Skin of body (tissue), 2 donors: ENCODE data around the gene PLB1. TPM values are rescaled to one million over a fixed set of nuclear protein-coding genes. Genes with fewer than 3 reads are reported as not detected.

Experiments used
- DNase-seq: peaks from one replicate; lab custom pipeline; 2025; lab: John Stamatoyannopoulos, UW
- total RNA-seq: library from RNA; depleted of rRNA; stranded (reverse); fragments of >200 nt; gene quantifications from one replicate; pipeline ENCODE4 v1.2.3, GENCODE V29; 2014

Gene PLB1
- total RNA-seq, 1 donor from 2014 or later = 7.2 TPM

DNA sequence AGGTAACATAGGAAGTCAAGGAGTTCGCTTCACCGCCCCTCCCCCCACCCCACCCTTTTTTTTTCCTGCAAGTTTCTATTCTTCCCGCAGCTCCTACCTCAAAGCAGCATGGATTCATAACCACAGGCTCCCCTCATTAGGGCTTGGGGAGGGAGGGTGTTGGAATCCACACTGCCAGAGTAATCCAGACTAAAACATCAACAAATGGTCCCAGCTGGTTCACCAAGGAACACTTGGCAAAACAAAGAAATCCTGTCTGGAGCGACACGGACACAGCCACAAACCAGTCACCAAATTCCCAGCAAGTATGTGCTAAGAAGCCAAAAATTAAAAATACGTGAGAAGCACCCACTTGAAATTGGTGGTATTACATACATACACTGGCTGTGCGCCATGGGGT, 148.9 kb downstream of the PLB1 start:
- no peak for DNase-seq

DNA sequence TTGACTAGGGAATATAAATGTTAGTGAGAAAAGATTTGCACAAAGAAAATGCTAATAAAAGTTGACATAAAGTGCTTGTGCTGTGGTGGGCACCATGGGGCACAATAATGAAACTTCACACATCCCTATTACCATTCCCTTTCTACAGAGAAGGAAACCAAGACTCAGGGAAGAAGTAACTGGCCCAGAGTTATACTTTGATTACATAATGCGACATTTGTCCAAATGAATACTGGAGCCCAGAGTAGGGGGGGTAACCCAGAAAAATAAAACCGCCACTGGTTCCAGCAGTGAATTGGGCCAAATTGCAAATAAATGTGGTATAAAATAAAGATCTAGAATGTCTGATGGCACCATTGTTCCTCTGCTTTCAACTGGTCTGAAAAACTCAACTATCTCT, 149.7 kb downstream of the PLB1 start:
- DNase-seq = no peak

DNA sequence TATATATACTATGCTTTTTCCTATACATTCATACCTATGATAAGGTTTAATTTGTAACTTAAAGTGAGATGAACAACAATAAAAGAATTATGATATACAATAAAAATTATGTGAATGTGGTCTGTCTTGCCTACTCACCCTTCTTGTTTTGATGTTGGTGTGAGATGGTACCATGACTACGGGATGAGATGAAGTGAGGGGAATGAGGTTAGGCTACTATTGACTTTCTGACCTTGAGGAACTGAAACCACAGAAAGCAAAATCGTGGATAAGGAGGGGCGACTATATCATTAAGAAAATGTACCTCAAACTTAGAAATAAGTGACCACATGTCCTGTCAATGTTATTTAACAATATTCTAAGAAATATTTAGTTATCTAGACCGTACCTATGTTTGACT, 151.8 kb downstream of the PLB1 start:
- no peak for DNase-seq

DNA sequence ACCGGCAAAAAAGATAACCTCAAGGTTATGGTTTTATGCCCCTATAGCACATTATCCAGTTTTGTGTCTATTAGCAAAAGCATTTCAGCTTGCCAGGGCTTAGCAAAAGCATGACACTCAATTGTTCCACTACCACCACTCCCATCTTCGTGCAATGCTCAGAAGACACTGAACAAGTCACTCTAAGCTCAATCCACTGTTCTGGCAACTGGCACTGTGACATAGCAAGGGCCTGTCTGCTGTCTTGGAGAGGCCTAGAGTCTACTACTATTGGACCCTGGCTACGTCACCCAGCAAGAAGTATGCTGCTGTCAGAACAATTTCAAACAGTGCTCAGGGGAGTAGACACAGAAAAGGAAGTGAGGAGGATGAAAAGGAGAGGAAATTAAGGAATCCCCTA, 152.3 kb downstream of the PLB1 start:
- DNase-seq = peak; percentile 77

DNA sequence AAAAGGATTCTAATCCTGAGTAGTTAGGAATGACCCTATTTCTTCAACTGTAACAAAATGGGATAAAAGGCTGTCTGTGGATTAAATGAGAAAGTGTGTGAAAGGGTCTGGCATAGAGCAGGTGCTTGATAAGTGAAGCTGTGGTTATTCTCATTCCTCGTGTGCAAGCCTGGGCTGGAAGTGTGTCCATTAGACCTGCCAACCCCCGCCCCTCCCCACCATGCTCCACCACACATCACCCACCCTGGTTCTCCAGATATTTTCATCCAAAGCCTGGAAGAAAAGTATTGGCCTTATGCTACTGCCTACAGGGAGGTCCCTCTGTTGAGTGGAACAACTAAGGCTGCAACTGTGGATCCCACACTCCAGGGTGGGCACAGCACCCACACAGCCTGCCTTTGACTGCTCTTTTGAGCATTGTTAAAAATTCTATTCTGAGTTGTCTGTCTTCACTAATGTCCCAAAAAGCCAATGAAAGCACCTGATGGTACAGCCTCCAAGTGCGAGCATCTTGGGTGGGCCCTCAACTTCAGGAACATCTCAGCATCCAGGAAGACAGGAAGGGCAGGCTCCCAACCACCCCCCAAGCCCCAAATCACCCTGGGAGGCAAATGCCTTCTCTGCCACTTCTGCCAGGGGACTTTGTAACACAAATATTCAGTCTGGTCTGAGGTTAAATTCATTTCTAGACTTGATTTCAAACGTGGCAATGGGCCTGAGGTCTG, 153.0 kb downstream of the PLB1 start:
- DNase-seq = no peak

DNA sequence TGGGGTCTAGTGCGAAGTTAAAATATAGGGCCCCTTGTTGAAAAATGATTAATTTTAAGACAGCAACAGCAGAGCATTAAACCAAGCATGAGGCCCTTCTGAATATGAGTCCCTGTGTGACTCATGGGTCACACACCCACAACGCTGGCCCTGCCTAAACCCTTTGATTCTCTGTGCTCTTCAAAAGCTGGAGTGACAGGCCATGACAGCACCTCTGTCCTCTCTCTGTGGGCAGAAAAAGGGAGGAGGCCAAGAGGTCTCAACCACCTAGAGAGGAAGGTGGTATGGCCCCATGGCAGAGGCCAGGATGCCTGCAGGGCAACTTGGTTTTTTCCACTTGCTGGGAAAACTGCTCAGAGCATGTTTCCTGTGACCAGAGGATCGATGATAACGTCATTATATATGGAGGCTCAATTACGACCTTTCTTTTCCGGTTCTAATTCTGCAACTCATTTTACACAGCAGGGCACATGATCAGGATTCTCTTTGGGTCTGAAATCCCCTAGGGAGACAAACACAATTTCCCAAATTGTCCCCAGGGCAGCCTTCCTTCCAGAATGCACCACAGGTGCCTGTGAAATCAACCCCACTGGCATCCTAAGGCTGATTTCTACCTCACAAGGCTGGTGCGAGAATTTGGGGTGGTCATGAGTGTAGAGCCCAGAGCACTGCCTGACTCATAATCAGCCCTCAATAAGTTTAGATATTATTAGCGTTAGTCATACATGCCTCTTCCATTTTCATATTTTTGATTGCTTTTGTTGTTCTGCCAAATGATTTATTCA, 153.8 kb downstream of the PLB1 start:
- DNase-seq = no peak

DNA sequence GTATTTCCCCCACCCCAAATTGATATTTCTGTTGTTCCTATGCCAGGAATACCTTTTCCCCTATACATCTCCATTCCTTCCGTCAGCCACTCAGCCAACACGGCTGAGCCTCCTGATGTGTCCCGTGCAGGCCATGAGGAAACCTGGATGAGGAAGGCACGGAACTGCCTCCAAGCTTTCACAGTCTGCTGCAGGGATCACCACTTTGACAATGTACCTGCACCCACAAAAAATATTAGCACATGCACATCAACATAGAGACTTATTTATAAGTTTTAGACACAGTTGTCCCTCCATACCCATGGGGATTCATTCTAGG, 154.4 kb downstream of the PLB1 start:
- no peak for DNase-seq

DNA sequence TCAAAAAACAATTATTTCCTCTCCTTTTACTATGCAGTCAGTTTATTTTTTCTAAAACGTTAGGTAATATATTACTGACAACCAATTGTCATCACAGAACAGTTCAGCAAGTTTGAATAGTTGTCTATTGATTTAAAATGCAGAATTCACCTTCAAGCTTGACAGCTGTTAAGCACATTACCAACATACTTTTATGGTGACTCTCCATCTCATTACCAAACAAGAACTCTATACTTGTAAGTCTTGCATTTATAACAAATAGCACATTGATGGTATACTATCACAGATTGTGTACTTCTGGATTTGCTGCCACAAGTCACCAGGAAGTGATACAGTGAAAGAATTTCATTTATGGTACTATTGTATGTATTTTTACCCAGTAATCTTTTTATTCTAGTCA, 156.4 kb downstream of the PLB1 start:
- no peak for DNase-seq

DNA sequence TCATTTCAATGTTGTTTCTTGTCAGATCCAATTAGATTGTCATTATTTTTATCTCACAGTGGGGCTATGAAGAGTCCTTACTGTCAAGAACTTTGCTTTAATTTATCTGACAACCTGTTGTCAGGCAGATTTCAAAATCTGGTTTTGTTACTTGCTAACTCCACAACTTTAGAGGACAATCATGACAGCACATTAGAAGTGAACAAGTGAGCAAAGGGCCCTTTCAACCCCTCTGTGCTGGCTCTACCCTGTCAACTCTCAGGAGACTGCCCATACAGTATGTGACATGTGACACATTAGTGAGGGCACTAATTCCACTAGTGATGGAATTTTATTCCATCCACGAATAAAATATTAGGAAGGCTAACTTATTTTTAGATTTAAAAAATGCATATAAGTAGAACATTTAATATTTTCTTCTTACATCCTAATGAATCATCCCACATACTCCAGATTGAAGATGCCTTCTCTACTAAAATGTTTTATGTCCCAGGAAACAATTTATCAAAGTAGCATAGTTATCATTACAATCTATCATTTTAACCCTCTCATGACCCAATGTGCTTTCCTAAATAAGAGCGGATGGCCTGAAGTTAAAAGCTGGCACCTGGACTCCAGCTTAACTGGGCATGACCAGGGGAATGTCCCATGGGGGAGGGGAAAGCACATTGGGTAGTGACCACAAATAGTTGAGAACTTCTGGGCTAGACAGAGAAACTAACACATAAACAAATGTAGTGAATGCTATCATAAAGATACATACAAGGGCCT, 158.2 kb downstream of the PLB1 start:
- no peak for DNase-seq

DNA sequence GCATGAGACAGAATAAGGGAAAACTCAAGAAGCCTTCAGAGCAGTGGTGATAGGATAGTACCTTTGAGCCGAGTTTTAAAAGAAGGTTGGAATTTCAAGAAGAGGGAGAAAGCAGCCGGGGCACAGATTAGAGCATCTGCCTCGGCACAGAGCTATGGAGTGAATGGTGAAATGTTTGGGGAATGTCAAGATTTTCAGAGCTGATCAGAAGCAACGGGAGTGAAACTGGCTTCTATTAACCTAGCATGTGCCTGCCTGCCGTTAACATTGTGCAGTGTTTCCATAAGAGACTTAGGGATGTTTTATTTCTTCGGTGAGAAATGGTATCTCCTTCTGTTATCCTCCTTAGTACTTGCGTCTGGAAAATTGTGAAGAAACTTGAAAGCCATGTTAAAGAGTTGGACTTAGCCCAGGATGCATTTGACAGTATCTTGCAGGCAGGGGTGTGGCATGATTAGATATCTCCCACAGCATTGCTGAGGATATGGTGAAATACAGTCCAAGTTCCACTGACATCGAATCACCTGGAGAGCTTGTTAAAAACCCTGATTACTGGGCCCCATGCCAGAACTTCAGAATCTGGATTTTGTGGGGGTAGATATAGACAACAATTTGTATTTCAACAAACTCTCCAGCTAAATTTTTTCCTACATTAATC, 158.9 kb downstream of the PLB1 start:
- DNase-seq = no peak

DNA sequence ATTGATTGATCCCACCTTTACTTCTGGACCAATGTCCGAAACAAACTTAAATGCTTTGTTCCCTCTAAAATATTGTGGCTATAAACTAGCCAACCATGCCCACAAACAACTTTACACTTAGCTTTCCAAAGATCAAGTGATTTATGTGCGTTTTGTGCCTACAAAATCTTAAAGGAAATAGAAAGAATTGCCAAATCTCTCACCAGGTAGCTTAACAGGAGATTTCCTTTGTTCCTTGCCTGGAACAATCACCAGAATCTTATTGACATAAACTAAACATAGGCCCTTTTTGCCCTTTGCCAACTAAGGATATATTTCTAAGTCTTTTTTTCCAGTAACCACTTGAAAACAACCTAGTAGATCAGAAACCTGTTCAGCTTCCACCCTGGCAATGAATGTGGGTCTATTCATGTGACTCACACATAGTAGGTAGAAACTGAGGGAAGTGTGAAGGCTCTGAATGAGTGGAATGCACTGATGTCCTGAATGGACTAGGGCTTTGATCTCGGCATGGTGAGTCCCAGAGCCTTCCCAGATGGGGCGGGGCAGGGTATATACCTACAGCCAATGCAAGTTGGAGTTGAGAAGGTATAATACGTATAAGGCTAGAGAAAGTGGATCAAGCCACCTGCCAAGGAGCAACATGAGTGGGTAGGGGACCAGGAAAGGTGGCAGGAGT, 161.2 kb downstream of the PLB1 start:
- DNase-seq = no peak

DNA sequence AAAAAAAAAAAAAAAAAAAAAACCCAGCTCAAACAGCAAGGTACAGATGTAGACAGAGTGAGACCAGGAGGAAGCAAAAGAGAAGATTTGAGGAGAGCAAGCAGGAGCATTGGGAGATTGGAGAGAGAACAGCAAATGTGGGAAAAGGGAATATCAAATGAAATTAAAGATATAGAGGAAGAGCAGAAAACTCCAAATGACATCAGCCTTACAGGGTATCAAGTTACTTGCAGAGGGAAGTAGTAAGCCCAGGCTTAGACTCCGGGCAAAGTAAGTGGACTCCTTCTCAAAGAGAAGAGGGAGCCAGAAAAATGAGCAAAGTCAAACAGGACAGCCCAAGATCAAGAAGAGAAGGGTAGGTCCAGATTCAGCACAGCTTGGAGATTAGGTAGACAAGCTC, 162.5 kb downstream of the PLB1 start:
- DNase-seq = no peak

DNA sequence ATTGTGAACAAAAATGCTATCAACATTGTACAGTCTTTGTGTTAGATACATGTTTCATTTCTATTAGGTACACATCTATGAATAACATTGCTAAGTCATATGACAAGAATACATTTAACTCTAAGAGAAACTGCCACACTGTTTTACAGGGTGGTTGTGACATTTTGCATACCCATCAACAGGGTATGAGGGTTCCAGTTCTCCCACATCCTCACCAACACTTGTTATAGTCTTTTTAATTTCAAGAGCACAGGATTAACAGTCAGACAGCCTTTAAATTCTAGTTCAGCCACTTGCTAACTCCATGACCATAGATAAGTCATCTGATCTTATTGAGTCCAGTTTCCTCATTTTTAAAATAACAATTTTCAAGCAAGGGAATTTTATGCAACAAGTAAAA, 163.3 kb downstream of the PLB1 start:
- no peak for DNase-seq

DNA sequence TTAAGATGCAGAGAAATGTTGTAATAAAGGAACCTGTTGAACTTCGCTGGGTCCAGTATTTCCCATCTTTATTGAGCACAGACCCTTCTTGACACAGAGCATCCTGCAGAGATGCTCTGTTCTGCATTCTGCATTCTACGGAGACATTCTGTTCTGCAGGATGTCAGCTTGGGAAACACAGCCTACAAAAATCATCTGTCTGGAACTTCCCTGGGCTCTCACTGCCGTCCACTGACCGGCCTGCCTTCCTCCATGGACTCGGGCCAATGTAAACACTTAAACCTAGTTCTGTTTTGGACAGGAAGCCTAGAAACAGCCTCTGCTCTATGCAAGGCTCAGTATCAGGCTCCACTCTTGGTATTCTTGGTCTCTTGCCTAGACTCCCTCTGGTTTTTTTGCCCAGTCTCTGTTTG, 165.7 kb downstream of the PLB1 start:
- no peak for DNase-seq

DNA sequence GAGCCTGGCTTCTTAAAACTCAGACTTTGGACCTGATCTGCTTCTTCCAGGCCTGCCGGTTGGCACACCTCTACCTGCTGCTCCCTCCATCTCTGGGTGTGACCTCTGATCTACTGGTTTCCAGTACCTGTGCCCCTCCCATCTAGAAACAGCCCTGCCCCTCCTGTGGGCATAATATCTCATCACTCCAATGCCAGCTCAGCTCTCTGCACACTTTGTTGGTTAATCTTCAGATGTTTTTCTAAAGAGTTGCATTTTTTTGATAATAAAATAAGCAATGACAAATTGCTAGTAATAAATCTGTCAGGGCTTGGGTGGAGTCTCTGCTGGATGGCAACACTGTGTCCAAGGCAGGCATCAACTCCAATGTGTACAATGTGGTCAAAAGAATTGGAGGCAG, 166.2 kb downstream of the PLB1 start:
- DNase-seq = no peak

DNA sequence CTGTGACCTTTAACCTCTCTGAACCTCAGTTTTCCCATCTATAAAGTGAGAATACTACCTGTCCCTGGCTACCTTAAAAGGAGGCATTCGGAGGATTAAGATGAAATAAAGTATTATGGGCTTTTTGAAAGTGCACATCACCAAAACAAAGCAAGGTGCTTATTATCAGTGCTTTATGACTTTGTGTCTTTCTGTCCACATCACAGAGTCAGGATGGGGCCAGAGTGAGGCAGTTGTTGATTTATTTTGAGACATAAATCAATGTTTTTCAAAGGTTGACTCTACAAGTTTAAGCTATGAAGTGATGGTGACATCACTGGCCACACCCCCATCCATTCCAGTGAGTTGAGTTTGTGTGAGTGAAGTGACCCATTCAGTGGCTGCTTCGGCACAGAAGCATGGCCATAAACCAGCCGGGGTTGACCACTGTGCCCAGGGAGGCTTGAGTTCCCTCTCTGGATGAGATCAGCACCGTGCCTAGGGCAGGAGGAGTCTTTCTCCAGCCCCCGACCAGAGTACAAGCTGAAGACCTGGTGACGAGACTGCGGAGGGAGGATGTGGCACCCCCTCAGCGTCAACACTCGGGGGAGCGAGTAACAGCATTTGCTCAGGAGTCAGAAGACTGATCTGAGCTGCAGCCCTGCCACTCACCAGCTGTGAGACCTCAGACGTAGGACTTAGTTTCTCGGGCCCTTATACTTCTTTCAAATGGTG, 166.8 kb downstream of the PLB1 start:
- DNase-seq = no peak

DNA sequence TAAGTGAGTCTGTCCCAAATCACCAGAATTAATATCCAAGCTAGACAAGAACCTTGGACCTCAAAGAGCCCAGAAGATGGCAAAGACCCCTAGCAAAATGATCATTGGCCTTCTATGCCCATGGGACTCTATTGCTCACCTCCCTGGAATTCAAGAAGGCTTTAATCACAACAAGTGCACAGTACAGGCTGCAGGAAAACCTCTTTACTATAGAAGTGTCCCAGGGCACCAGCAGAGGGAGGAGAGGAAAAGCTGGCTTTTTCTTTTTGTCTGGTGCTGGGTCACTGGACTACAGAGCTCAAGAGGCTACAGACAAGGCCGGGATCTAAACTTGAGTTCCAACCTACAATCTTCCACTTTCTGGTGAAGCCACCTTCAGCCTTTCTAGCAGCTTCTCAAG, 167.5 kb downstream of the PLB1 start:
- DNase-seq = no peak

DNA sequence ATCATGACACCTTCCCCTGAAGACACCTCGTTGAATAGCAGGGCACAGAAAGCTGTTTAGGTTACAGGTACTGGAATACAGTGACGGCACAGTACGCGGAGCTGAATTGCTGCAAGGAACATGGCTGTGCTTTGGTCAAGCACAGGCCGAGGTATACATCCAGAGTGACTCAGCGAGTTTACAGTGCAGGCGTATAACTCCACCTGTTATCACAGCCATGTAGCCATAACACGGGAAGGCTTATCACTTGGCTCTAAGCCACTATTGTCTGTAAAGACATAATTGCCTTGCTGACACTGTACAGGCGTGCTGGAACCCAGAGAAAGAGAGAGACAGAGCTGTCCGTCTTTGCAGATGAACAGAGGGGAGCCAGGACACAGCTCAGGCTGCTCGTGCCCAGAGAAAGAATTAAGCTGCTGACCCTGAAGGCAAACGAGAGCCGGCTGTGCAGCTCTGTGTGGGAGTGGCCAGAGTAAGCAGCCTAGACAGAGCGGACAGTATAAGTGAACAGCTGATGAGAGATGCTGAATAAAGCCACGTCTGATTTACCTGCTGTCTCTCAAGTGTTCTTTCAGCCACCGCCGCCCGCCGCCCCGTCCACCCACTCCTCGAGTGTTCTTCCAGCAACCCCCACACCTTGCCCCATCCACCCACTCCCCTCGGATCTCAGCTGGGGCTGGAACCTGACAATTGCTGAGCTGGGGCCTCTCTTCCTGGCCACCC, 168.4 kb downstream of the PLB1 start:
- DNase-seq = peak; percentile 8

DNA sequence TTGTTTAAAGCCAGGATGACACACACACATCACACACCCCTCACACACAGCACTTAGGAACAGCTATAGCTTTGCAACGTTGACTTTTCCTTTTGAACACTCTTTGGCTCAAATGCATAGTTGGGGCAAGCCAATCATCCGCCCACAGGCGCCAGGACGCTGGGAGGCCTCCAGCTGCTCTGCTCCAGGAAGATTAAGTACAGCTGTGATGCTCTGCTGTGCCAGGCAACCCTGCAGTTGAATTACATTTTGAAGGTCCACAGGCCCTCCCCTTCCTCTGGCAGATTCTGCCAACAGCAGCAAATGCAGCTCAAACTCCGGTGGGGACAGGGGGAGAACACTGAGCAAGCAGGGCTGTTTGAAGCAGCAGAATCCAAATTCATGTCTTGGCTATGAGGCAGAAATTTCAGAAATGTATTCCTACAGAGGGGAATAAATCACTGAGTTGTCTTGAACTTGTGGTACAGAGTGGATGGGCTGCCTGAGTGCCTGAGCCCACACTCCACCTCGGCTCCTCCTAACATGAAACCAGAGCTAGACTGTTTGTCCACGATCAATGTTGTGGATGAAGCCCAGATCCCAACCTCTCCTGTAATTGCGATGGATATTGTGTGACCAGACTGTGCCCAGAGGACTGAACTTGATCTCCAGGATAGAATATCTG, 169.3 kb downstream of the PLB1 start:
- DNase-seq = peak; percentile 94
